Hepatocyte (in vitro differentiated cells): ENCODE data around the gene A3GALT2.
A peak's percentile ranks its signal among the peaks of the same experiment; 100 is the strongest.

Experiments used
- EZH2 ChIP-seq: fragments of 200-600 bp; sonication (generic); IDR thresholded peaks from 2 replicates; pipeline ENCODE4 v1.6.1; 2016; ENCODE audit warnings: antibody characterized with exemption, mild to moderate bottlenecking, borderline replicate concordance
- EZH2phosphoT487 ChIP-seq: fragments of 200-600 bp; sonication (generic); IDR thresholded peaks from one replicate; pipeline ENCODE4 v1.6.1; 2018; ENCODE audit warnings: antibody characterized with exemption, mild to moderate bottlenecking, low read depth, moderate library complexity; ENCODE audit not compliant: unreplicated experiment, severe bottlenecking
- TF ChIP-seq, protein P1 (sequence below): fragments of 200-600 bp; sonication (generic); IDR thresholded peaks from 2 replicates; pipeline ENCODE4 v1.5.1; 2016; ENCODE audit warnings: antibody characterized with exemption, mild to moderate bottlenecking; ENCODE audit not compliant: poor library complexity

DNA sequence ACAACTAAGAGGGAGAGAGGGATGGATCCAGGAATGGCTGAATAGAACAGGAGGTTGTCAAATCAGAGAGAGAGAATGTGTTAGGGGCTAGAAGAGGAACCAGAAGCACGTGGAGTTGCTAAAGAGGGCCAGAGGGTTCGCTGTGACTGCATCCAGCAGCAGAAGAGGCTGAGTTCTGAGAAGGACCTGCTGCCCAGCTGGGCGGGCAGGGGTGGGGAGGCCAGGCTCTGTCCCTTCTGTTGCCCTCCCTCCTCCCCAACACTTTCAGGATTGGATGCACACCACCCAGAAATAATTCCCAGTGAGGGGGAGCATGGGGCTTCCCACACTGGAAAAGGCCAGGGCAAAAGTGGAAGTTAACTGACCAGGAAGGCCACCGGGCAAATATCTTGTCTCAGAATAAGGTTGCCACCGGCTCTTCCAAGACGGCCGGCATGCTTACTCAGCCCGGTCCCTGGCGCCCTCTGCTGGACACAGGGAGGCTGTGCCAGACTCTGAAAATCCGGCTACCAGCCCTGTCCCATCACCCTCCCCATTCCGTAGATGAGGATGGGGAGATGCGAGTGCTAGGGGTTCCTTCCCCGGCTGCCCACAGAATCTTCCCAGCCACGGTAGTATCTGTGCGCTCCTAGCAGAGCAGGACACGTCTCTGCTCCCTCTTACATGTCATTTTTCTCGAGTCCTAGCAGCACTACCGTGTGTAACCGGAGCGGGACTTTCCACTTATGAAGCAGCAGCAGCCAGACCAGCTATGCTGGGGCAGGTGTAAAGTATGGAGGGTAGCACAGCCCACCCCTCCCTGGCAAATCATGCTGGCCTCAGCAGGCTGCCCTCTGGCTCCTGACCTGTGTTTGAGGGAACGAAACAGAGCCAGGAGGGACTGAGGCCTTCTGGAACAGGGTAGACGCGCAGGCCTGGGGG is 46.8 kb upstream of the A3GALT2 start:
- TF ChIP-seq EZH2phosphoT487 (no peak), EZH2 (no peak)
- TF ChIP-seq, protein P1, sequence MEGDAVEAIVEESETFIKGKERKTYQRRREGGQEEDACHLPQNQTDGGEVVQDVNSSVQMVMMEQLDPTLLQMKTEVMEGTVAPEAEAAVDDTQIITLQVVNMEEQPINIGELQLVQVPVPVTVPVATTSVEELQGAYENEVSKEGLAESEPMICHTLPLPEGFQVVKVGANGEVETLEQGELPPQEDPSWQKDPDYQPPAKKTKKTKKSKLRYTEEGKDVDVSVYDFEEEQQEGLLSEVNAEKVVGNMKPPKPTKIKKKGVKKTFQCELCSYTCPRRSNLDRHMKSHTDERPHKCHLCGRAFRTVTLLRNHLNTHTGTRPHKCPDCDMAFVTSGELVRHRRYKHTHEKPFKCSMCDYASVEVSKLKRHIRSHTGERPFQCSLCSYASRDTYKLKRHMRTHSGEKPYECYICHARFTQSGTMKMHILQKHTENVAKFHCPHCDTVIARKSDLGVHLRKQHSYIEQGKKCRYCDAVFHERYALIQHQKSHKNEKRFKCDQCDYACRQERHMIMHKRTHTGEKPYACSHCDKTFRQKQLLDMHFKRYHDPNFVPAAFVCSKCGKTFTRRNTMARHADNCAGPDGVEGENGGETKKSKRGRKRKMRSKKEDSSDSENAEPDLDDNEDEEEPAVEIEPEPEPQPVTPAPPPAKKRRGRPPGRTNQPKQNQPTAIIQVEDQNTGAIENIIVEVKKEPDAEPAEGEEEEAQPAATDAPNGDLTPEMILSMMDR: peak; percentile 98
